MM.1S (cell line): ENCODE measurements around the gene DDX1.

ENCODE experiments used
- DNase-seq: peaks from one replicate; pipeline ENCODE4 v3.0.0-alpha.2; 2015
- H2AFZ ChIP-seq: fragments of 300-600 bp; sonication (generic); 2 replicates; pipeline ENCODE4 v1.6.0; 2016; ENCODE audit warnings: antibody characterized with exemption, low read length
- H3F3A ChIP-seq: fragments of 300-600 bp; sonication (generic); 2 replicates; pipeline ENCODE4 v1.6.1; 2016; ENCODE audit warnings: mild to moderate bottlenecking, antibody characterized with exemption, low read length, moderate library complexity, mixed read lengths; ENCODE audit not compliant: insufficient read depth
- H3K27ac ChIP-seq: fragments of 300-600 bp; sonication (generic); 2 replicates; pipeline ENCODE4 v1.5.1; 2016; ENCODE audit warnings: mild to moderate bottlenecking, low read length
- H3K27me3 ChIP-seq: fragments of 300-600 bp; sonication (generic); replicated peaks from 2 replicates; pipeline ENCODE4 v1.6.0; 2016; ENCODE audit warnings: low read length; ENCODE audit not compliant: insufficient read depth
- H3K36me3 ChIP-seq: fragments of 300-600 bp; sonication (generic); replicated peaks from 2 replicates; pipeline ENCODE4 v1.6.1; 2016; ENCODE audit warnings: mild to moderate bottlenecking, low read length, mixed read lengths; ENCODE audit not compliant: insufficient read depth
- H3K4me1 ChIP-seq: fragments of 300-600 bp; sonication (generic); 2 replicates; pipeline ENCODE4 v1.6.1; 2016; ENCODE audit warnings: low read length, mixed read lengths
- H3K4me2 ChIP-seq: fragments of 300-600 bp; sonication (generic); 2 replicates; pipeline ENCODE4 v1.6.0; 2016; ENCODE audit warnings: low read depth, low read length
- H3K4me3 ChIP-seq: fragments of 300-600 bp; sonication (generic); 2 replicates; pipeline ENCODE4 v1.5.1; 2016; ENCODE audit warnings: low read length, mixed read lengths
- H3K79me2 ChIP-seq: fragments of 300-600 bp; sonication (generic); 2 replicates; pipeline ENCODE4 v1.6.1; 2016; ENCODE audit warnings: mixed run types, low read length, mixed read lengths
- H3K9ac ChIP-seq: fragments of 300-600 bp; sonication (generic); 2 replicates; pipeline ENCODE4 v1.6.1; 2016; ENCODE audit warnings: low read length, mixed read lengths
- H3K9me2 ChIP-seq: fragments of 300-600 bp; sonication (generic); replicated peaks from 2 replicates; pipeline ENCODE4 v1.6.1; 2016; ENCODE audit warnings: mild to moderate bottlenecking, low read length, mixed read lengths; ENCODE audit not compliant: insufficient read depth
- H3K9me3 ChIP-seq: fragments of 300-600 bp; sonication (generic); replicated peaks from 2 replicates; pipeline ENCODE4 v1.6.1; 2016; ENCODE audit warnings: mild to moderate bottlenecking, low read length, mixed read lengths; ENCODE audit not compliant: insufficient read depth
- H4K20me1 ChIP-seq: fragments of 300-600 bp; sonication (generic); 2 replicates; pipeline ENCODE4 v1.6.1; 2016; ENCODE audit warnings: mild to moderate bottlenecking, low read length, moderate library complexity, mixed read lengths; ENCODE audit not compliant: insufficient read depth
- EZH2 ChIP-seq: fragments of 300-600 bp; sonication (generic); optimal IDR thresholded peaks from 2 replicates; pipeline ENCODE3; 2017; ENCODE audit warnings: low read depth, mild to moderate bottlenecking, antibody characterized with exemption, low read length, mixed read lengths
- EZH2phosphoT487 ChIP-seq: fragments of 300-600 bp; sonication (generic); IDR thresholded peaks from 2 replicates; pipeline ENCODE4 v1.6.1; 2018; ENCODE audit warnings: antibody characterized with exemption, low read length
- TF ChIP-seq, protein P1 (sequence below): fragments of 300-600 bp; sonication (generic); IDR thresholded peaks from 2 replicates; pipeline ENCODE4 v1.5.1; 2016; ENCODE audit warnings: antibody characterized with exemption, low read length, mixed read lengths

Gene DDX1

DNA sequence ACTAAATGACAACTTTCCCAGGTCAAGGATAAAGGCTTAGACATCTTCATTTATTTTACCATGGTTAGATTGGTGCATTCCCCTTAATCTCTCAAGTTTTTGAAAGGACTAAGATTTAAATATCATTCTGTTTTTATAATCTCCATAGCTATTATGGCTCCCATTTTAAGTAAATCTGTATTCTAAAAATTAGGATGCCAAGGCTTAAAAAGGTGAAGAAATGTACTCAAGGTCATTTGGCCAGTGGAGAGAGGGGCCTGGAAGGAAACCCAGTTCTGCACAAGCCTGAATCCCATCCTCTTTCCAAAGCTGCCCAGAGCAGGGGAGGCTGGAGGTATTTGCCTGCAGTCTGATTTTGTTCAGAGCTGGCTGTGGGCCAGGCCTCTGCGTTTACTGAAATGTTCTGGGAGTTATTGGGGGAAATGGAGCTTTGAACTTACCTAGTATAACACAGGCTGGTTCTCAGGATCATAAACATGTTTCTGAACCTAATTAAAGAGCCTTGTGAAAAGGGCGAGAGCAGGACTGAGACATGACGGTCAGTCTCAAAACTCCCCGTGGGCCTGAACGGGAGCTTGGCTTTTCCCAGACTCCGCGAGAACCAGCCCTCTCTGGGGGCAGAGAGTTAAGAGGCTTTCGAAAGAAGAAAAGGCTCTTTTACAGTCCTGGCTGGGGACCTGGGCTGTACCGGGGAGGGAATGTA, 85.6 kb downstream of the DDX1 start:
- H3K79me2 ChIP-seq: no peaks in the 10 kb centered on the region
- H3K36me3 ChIP-seq: no peaks in the 10 kb centered on the region
- H3K4me3 ChIP-seq: no peak overlapping the region
- H3F3A ChIP-seq: no peaks in the 10 kb centered on the region
- H3K4me2 ChIP-seq: no peak overlapping the region
- no peak for TF ChIP-seq EZH2
- no peak for TF ChIP-seq EZH2phosphoT487
- TF ChIP-seq, protein P1, sequence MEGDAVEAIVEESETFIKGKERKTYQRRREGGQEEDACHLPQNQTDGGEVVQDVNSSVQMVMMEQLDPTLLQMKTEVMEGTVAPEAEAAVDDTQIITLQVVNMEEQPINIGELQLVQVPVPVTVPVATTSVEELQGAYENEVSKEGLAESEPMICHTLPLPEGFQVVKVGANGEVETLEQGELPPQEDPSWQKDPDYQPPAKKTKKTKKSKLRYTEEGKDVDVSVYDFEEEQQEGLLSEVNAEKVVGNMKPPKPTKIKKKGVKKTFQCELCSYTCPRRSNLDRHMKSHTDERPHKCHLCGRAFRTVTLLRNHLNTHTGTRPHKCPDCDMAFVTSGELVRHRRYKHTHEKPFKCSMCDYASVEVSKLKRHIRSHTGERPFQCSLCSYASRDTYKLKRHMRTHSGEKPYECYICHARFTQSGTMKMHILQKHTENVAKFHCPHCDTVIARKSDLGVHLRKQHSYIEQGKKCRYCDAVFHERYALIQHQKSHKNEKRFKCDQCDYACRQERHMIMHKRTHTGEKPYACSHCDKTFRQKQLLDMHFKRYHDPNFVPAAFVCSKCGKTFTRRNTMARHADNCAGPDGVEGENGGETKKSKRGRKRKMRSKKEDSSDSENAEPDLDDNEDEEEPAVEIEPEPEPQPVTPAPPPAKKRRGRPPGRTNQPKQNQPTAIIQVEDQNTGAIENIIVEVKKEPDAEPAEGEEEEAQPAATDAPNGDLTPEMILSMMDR: no peak
- H3K9me2 ChIP-seq: no peaks in the 10 kb centered on the region
- no peak for DNase-seq
- no peak overlapping the region for H2AFZ ChIP-seq
- H4K20me1 ChIP-seq: no peaks in the 10 kb centered on the region
- H3K4me1 ChIP-seq: no peaks in the 10 kb centered on the region
- H3K9ac ChIP-seq: no peak overlapping the region
- no peaks in the 10 kb centered on the region for H3K9me3 ChIP-seq
- no peaks in the 10 kb centered on the region for H3K27me3 ChIP-seq
- no peak overlapping the region for H3K27ac ChIP-seq

DNA sequence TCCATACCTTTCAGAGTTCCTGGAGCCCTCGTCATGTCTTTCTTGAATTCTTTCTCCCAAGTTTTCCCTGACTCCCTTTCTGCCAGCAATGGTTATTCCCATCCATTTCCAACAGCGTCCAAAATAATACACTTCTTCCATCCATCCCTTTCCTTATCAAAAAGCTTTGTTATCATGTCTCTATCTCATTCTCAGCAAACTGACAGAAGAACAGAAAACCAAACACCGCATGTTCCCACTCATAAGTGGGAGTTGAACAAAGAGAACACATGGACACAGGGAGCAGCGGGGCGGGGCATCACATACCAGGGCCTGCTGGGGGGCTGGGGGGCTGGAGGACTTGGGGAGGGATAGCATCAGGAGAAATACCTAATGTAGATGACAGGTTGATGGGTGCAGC, 86.7 kb downstream of the DDX1 start:
- H3K4me3 ChIP-seq: no peak overlapping the region
- no peak for DNase-seq
- H3K79me2 ChIP-seq: no peaks in the 10 kb centered on the region
- no peaks in the 10 kb centered on the region for H3K4me1 ChIP-seq
- no peaks in the 10 kb centered on the region for H4K20me1 ChIP-seq
- no peak overlapping the region for H3K4me2 ChIP-seq
- TF ChIP-seq EZH2: no peak
- TF ChIP-seq EZH2phosphoT487: no peak
- TF ChIP-seq, protein P1: no peak
- no peak overlapping the region for H3K27ac ChIP-seq
- no peaks in the 10 kb centered on the region for H3K9me2 ChIP-seq
- no peak overlapping the region for H2AFZ ChIP-seq
- no peaks in the 10 kb centered on the region for H3K27me3 ChIP-seq
- H3K36me3 ChIP-seq: no peaks in the 10 kb centered on the region
- no peak overlapping the region for H3K9ac ChIP-seq
- H3F3A ChIP-seq: no peaks in the 10 kb centered on the region
- H3K9me3 ChIP-seq: no peaks in the 10 kb centered on the region

DNA sequence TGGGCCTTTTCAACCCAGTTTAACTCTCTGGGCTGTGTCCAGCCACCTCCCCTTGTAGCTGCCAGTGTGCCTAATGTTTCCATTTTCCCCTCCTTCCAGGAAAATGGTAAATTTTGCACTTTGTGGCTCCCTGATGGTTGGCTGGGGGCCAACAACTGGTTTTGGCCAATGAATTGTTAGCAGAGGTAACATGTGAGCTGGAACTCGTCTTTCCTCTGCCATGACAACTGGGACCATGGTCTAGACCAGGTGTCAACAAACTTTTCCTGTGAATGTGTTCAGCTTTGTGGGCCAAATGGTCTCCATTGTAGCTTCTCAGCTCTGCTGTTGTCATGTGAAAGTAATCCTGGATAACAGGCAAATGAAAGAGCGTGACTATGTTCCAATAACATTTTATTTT, 87.2 kb downstream of the DDX1 start:
- no peaks in the 10 kb centered on the region for H4K20me1 ChIP-seq
- H3K36me3 ChIP-seq: no peaks in the 10 kb centered on the region
- no peak overlapping the region for H3K4me3 ChIP-seq
- H3K27ac ChIP-seq: no peak overlapping the region
- TF ChIP-seq EZH2phosphoT487: no peak
- TF ChIP-seq, protein P1: no peak
- H3K4me1 ChIP-seq: no peaks in the 10 kb centered on the region
- no peaks in the 10 kb centered on the region for H3K9me2 ChIP-seq
- no peaks in the 10 kb centered on the region for H3K27me3 ChIP-seq
- H3K4me2 ChIP-seq: no peak overlapping the region
- no peak overlapping the region for H3K9ac ChIP-seq
- no peaks in the 10 kb centered on the region for H3K79me2 ChIP-seq
- no peak overlapping the region for H2AFZ ChIP-seq
- no peaks in the 10 kb centered on the region for H3K9me3 ChIP-seq
- no peaks in the 10 kb centered on the region for H3F3A ChIP-seq
- DNase-seq: no peak
